H1 (cell line): ENCODE results near the gene ZBTB38. TPM values are rescaled to one million over a fixed set of nuclear protein-coding genes. Genes with fewer than 3 reads are reported as not detected.

ENCODE experiments used
- CTCF ChIA-PET: fragments of 300-600 bp; sonication (Branson Sonifier 250); formaldehyde crosslinking; loops from one replicate; lab custom pipeline; 2021; ENCODE audit not compliant: partially characterized antibody; lab: Charles Lee
- POLR2A ChIA-PET: fragments of 300-600 bp; sonication (Branson Sonifier 250); formaldehyde crosslinking; loops from one replicate; lab custom pipeline; 2021; ENCODE audit warnings: inconsistent platforms; ENCODE audit not compliant: partially characterized antibody; lab: Charles Lee
- DNase-seq, 2 experiments: peaks; one replicate each; pipeline versions ENCODE4 v3.0.0 to v3.0.0-alpha.2; 2010 to 2022; ENCODE audit warnings: low spot score in 2 of 2, low read depth in 1 of 2, mixed read lengths in 1 of 2
- FAIRE-seq: peaks from 2 replicates; lab custom pipeline; 2011; peaks lifted over from hg19 to GRCh38; lab: Jason Lieb, UNC
- H2AFZ ChIP-seq: 2 replicates; pipeline ENCODE4 v1.8.1; 2012; ENCODE audit warnings: low read length, inconsistent platforms
- H2AK5ac ChIP-seq: 2 replicates; pipeline ENCODE4 v1.6.1; 2013; ENCODE audit warnings: low read depth, low read length
- H2BK120ac ChIP-seq: replicated peaks from 2 replicates; pipeline ENCODE3; 2013; ENCODE audit warnings: low read depth, low read length, inconsistent platforms
- H2BK12ac ChIP-seq: 2 replicates; pipeline ENCODE4 v1.6.1; 2013; ENCODE audit warnings: low read depth, low read length
- H2BK15ac ChIP-seq: 2 replicates; pipeline ENCODE4 v1.6.1; 2013; ENCODE audit warnings: low read length
- H2BK20ac ChIP-seq: 2 replicates; pipeline ENCODE4 v1.6.1; 2013; ENCODE audit warnings: low read length
- H2BK5ac ChIP-seq: 2 replicates; pipeline ENCODE4 v1.6.1; 2013; ENCODE audit warnings: low read depth, low read length
- H3K14ac ChIP-seq: 2 replicates; pipeline ENCODE4 v1.6.1; 2013; ENCODE audit warnings: inconsistent platforms; ENCODE audit not compliant: insufficient read length
- H3K18ac ChIP-seq: 2 replicates; pipeline ENCODE4 v1.6.1; 2013; ENCODE audit warnings: low read length; ENCODE audit errors: extremely low read depth
- H3K23ac ChIP-seq: 2 replicates; pipeline ENCODE4 v1.6.1; 2013; ENCODE audit warnings: inconsistent platforms; ENCODE audit not compliant: insufficient read length
- H3K23me2 ChIP-seq: 2 replicates; pipeline ENCODE4 v1.6.1; 2013; ENCODE audit warnings: low read depth, low read length
- H3K27ac ChIP-seq: 2 replicates; pipeline ENCODE4 v1.6.1; 2011; ENCODE audit warnings: low read depth, low read length, inconsistent platforms
- H3K27me3 ChIP-seq, 4 experiments: replicated peaks in 1 of 4; 1 replicate in 1 of 4; 2 replicates in 3 of 4; pipeline versions ENCODE4 v1.6.1 to v1.8.1; 2011 to 2013; ENCODE audit warnings: low read length in 3 of 4, mild to moderate bottlenecking in 3 of 4, inconsistent platforms in 2 of 4, mixed read lengths in 2 of 4, moderate library complexity in 1 of 4; ENCODE audit not compliant: control insufficient read depth in 3 of 4, insufficient read depth in 3 of 4; ENCODE audit errors: extremely low read depth in 1 of 4
- H3K36me3 ChIP-seq, 4 experiments: 2 replicates each; pipeline versions ENCODE4 v1.6.1 to v1.8.1; 2011 to 2013; ENCODE audit warnings: mild to moderate bottlenecking in 4 of 4, low read length in 3 of 4, moderate library complexity in 2 of 4, control low read depth in 1 of 4, inconsistent platforms in 1 of 4; ENCODE audit not compliant: insufficient read depth in 4 of 4, control insufficient read depth in 2 of 4
- H3K4ac ChIP-seq: replicated peaks from 2 replicates; pipeline ENCODE3; 2013; ENCODE audit warnings: low read length, low read depth, mixed read lengths, inconsistent platforms; ENCODE audit not compliant: insufficient read length
- H3K4me1 ChIP-seq, 4 experiments: replicated peaks in 1 of 4; 1 replicate in 1 of 4; 2 replicates in 3 of 4; pipeline versions ENCODE4 v1.6.1 to v1.8.1; 2011 to 2013; ENCODE audit warnings: low read length in 3 of 4, inconsistent platforms in 2 of 4, mixed read lengths in 1 of 4; ENCODE audit not compliant: insufficient read depth in 4 of 4, control insufficient read depth in 3 of 4
- H3K4me2 ChIP-seq, 2 experiments: 2 replicates each; pipeline versions ENCODE4 v1.6.1 to v1.8.1; 2011 to 2013; ENCODE audit warnings: low read depth in 2 of 2, low read length in 2 of 2, control low read depth in 1 of 2, inconsistent platforms in 1 of 2, mild to moderate bottlenecking in 1 of 2; ENCODE audit not compliant: insufficient read depth in 1 of 2
- H3K4me3 ChIP-seq, 4 experiments: fragments of 200-600, 300-600 bp in 1 of 4; sonication (generic), shearing (Covaris generic), sonication (Bioruptor Twin) in 1 of 4; 2 replicates each; pipeline versions ENCODE4 v1.5.1 to v1.8.1; 2011 to 2016; ENCODE audit warnings: low read length in 4 of 4, low read depth in 3 of 4, control low read depth in 2 of 4, inconsistent platforms in 2 of 4, mild to moderate bottlenecking in 2 of 4, mixed read lengths in 1 of 4, moderate library complexity in 1 of 4; ENCODE audit not compliant: insufficient read depth in 2 of 4; ENCODE audit errors: extremely low read depth in 1 of 4
- H3K56ac ChIP-seq: replicated peaks from 2 replicates; pipeline ENCODE3; 2013; ENCODE audit warnings: low read depth, mild to moderate bottlenecking, mixed read lengths, low read length, inconsistent platforms; ENCODE audit not compliant: insufficient read length
- H3K79me1 ChIP-seq: 2 replicates; pipeline ENCODE4 v1.6.1; 2013; ENCODE audit warnings: low read depth, low read length, control low read depth
- H3K79me2 ChIP-seq, 2 experiments: 2 replicates each; pipeline versions ENCODE4 v1.6.1 to v1.8.1; 2012 to 2013; ENCODE audit warnings: low read length in 2 of 2, mild to moderate bottlenecking in 2 of 2, inconsistent platforms in 1 of 2; ENCODE audit not compliant: insufficient read depth in 2 of 2, control insufficient read depth in 1 of 2
- H3K9ac ChIP-seq, 4 experiments: replicated peaks in 1 of 4; 1 replicate in 1 of 4; 2 replicates in 3 of 4; pipeline versions ENCODE4 v1.6.1 to v1.8.1; 2011 to 2013; ENCODE audit warnings: low read depth in 3 of 4, low read length in 3 of 4, control low read depth in 2 of 4, mild to moderate bottlenecking in 2 of 4, moderate library complexity in 2 of 4, inconsistent platforms in 1 of 4; ENCODE audit errors: extremely low read depth in 1 of 4
- H3K9me3 ChIP-seq, 2 experiments: 2 replicates each; pipeline versions ENCODE4 v1.6.1 to v1.8.1; 2012 to 2013; ENCODE audit warnings: mild to moderate bottlenecking in 2 of 2, moderate library complexity in 2 of 2, control low read depth in 1 of 2, inconsistent platforms in 1 of 2, low read depth in 1 of 2, low read length in 1 of 2, mixed read lengths in 1 of 2; ENCODE audit not compliant: insufficient read depth in 2 of 2
- H4K20me1 ChIP-seq, 2 experiments: replicated peaks in 1 of 2; 2 replicates each; pipeline versions ENCODE3 to v1.8.1; 2011 to 2013; ENCODE audit warnings: inconsistent platforms in 2 of 2, low read length in 2 of 2, mild to moderate bottlenecking in 1 of 2; ENCODE audit not compliant: insufficient read depth in 2 of 2, control insufficient read depth in 1 of 2
- H4K5ac ChIP-seq: 2 replicates; pipeline ENCODE4 v1.6.1; 2013; ENCODE audit warnings: low read length, low read depth, mixed read lengths, inconsistent platforms; ENCODE audit not compliant: insufficient read length
- H4K8ac ChIP-seq: 2 replicates; pipeline ENCODE4 v1.8.0; 2013; ENCODE audit warnings: mild to moderate bottlenecking, moderate library complexity, low read length, inconsistent platforms; ENCODE audit not compliant: insufficient read depth; ENCODE audit errors: extremely low read depth
- H4K91ac ChIP-seq: replicated peaks from 2 replicates; pipeline ENCODE3; 2013; ENCODE audit warnings: low read length, mixed read lengths, inconsistent platforms; ENCODE audit not compliant: insufficient read length
- ATF2 ChIP-seq: IDR thresholded peaks from 2 replicates; pipeline ENCODE4 v1.6.1; 2012; ENCODE audit warnings: low read length, inconsistent platforms
- CHD2 ChIP-seq: IDR thresholded peaks from 2 replicates; pipeline ENCODE4 v1.6.1; 2012; ENCODE audit warnings: low read length, improper control_type of control experiment
- CTBP2 ChIP-seq: IDR thresholded peaks from 2 replicates; pipeline ENCODE4 v1.7.0; 2011; ENCODE audit warnings: borderline replicate concordance, mild to moderate bottlenecking, moderate library complexity, mixed read lengths, low read length; ENCODE audit not compliant: insufficient read depth, insufficient read length
- KDM1A ChIP-seq: fragments of 200-600, 300-600 bp; sonication (generic); IDR thresholded peaks from 2 replicates; pipeline ENCODE4 v1.7.1; 2016; ENCODE audit warnings: mild to moderate bottlenecking, low read length, borderline replicate concordance
- KDM4A ChIP-seq: IDR thresholded peaks from one replicate; pipeline ENCODE4 v1.7.1; 2012; ENCODE audit warnings: low read depth, mild to moderate bottlenecking, moderate library complexity, low read length, inconsistent platforms; ENCODE audit not compliant: severe bottlenecking
- POU5F1 ChIP-seq: IDR thresholded peaks from 2 replicates; pipeline ENCODE4 v1.6.1; 2011; ENCODE audit warnings: low read depth, mild to moderate bottlenecking, low read length, moderate library complexity
- SAP30 ChIP-seq: fragments of 300-600 bp; sonication (generic); IDR thresholded peaks from 2 replicates; pipeline ENCODE4 v1.7.1; 2012; ENCODE audit warnings: low read length, moderate library complexity, mild to moderate bottlenecking, inconsistent platforms; ENCODE audit not compliant: insufficient read depth, insufficient replicate concordance
- USF2 ChIP-seq: IDR thresholded peaks from 2 replicates; pipeline ENCODE4 v1.6.1; 2011; ENCODE audit warnings: low read length, improper control_type of control experiment
- WGBS, 2 experiments: shearing (Covaris generic) in 1 of 2; methylation state at CpG; one replicate each; pipeline versions ENCODE4 v1.1.6 to v1.1.7; 2013 to 2015; ENCODE audit warnings: low lambda C conversion rate in 2 of 2, mixed read lengths in 2 of 2, inconsistent platforms in 1 of 2, low coverage in 1 of 2, missing lambda C conversion rate in 1 of 2; ENCODE audit not compliant: insufficient replicate concordance in 2 of 2, insufficient coverage in 1 of 2, insufficient read length in 1 of 2; ENCODE audit errors: extremely low coverage in 1 of 2, missing lambda C conversion rate in 1 of 2; 5-methylcytosine and 5-hydroxymethylcytosine counted together
- polyA plus RNA-seq, 7 experiments: library from polyadenylated mRNA; depleted of rRNA in 3 of 7; stranded (reverse) in 5 of 7; unstranded in 2 of 7; fragments of >200 nt in 5 of 7; fragments of 200-250 nt in 2 of 7; gene quantifications; 1 replicate in 5 of 7; 2 replicates in 1 of 7; 4 replicates in 1 of 7; pipeline versions ENCODE4 v1.2.1 to v1.2.3, GENCODE V29; 2011 to 2013; ENCODE audit warnings: missing spikeins in 2 of 7, mixed read lengths in 2 of 7
- total RNA-seq: library from RNA; stranded (reverse); fragmentation: NEBNext Ultra II Directional; extraction: Animal tissue kit (Norgen Biotek cat#: 25700); gene quantifications from 2 replicates; pipeline ENCODE4 v1.2.1, GENCODE V29; 2021

ZBTB38 gene
- total and polyA plus RNA-seq, 2 of the 8 experiments (the other 6 are each of a cell fraction or from before 2014, with no cell fraction given), result 4.4 to 10.5 TPM

GRCh38 chr3:141368925-141369794, 856 bp downstream of the ZBTB38 start:
- no peaks in the 10 kb centered on the region for H3K36me3 ChIP-seq
- H4K8ac ChIP-seq, result no peak overlapping the region
- no peak overlapping the region for H4K5ac ChIP-seq
- peak overlapping the region in 1 of 4 experiments; percentile 21; a peak in 1 of 8 replicates for H3K4me3 ChIP-seq
- CTCF ChIA-PET, result interaction anchor here (0.9 to 4.5 kb wide), 16 partner anchors 9 to 192 kb away, joined by 3 to 31 read pairs (median 4); no protein-coding TSS in a partner anchor
- H3K23ac ChIP-seq, result no peak overlapping the region
- FAIRE-seq (no peak), DNase-seq (no peak)
- no peaks in the 10 kb centered on the region for H3K23me2 ChIP-seq
- peak overlapping the region; percentile 30 for H2BK12ac ChIP-seq
- no peak overlapping the region for H3K14ac ChIP-seq
- H3K4me2 ChIP-seq, result peak overlapping the region in 1 of 2 experiments; percentile 39; a peak in 1 of 4 replicates
- peak overlapping the region; percentile 48; the same call in 1 of the 2 replicates for H3K18ac ChIP-seq
- H3K4me1 ChIP-seq, result peaks cover 2 to 13% (median 8%) of the 10 kb centered on the region in 4 experiments
- H2AK5ac ChIP-seq, result no peak overlapping the region
- H3K4ac ChIP-seq, result no peak overlapping the region
- no peak overlapping the region for H2BK20ac ChIP-seq
- H2BK5ac ChIP-seq, result peak overlapping the region; percentile 58; the same call in 1 of the 2 replicates
- 88% methylated on average over 14 of the region's 15 CpGs; no CpG with 5 or more reads in 1 of the 2 experiments for WGBS, 2 experiments
- H3K9me3 ChIP-seq, result no peaks in the 10 kb centered on the region
- no peaks in the 10 kb centered on the region for H4K20me1 ChIP-seq
- H3K9ac ChIP-seq, result no peak overlapping the region
- H2BK120ac ChIP-seq, result no peak overlapping the region
- no peak overlapping the region for H2BK15ac ChIP-seq
- no peak overlapping the region for H4K91ac ChIP-seq
- no peak overlapping the region for H3K27ac ChIP-seq
- POLR2A ChIA-PET, result interaction anchor here (0.8 to 1.6 kb wide), 4 partner anchors 19 to 118 kb away, joined by 3 to 4 read pairs (median 3); no protein-coding TSS in a partner anchor
- no peak overlapping the region for H2AFZ ChIP-seq
- no peaks in the 10 kb centered on the region for H3K27me3 ChIP-seq
- H3K56ac ChIP-seq, result no peak overlapping the region
- H3K79me1 ChIP-seq, result no peaks in the 10 kb centered on the region
- no peaks in the 10 kb centered on the region for H3K79me2 ChIP-seq
- TF ChIP-seq ATF2 (no peak), CHD2 (no peak), SAP30 (no peak), USF2 (no peak), KDM1A (no peak), CTBP2 (no peak), KDM4A (no peak), POU5F1 (no peak)
